ENCODE results near the gene ZNF592. TPM values are rescaled to one million over a fixed set of nuclear protein-coding genes. Genes with fewer than 3 reads are reported as not detected.

The ZNF592 gene
- polyA plus RNA-seq, 1 donor (not counting 4 experiments of a cell fraction or from before 2014, with no cell fraction given): 4.1 TPM

DNA sequence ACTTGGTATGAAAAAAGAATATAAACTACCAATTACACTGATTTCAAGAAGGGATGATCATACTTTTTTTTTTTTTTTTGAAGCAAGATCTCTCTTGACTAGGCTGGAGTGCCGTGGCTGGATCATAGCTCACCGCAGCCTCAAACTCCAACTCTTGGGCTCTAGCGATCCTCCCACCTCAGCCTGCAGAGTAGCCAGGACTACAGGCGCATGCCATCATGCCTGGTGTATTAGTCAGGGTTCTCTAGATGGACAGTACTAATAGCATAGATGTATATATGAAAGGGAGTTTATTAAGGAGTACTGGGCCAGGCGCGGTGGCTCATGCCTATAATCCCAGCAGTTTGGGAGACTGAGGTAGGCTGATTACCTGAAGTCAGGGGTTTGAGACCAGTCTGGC is 21.0 kb upstream of the ZNF592 start:
- H3K79me2 ChIP-seq (ENCODE audit: control insufficient read depth, insufficient read depth, low read length): no peaks in the 10 kb centered on the region
- no peaks in the 10 kb centered on the region for H3K36me3 ChIP-seq (ENCODE audit: control insufficient read depth in 2 of 2, extremely low read depth in 1 of 2, insufficient read depth in 2 of 2, low read length in 2 of 2)
- H2AFZ ChIP-seq (ENCODE audit: control insufficient read depth, low read length): no peak overlapping the region
- no peaks in the 10 kb centered on the region for H3K9me1 ChIP-seq (ENCODE audit: control insufficient read depth, extremely low read depth, insufficient read depth, low read length)
- no peaks in the 10 kb centered on the region for H3K27me3 ChIP-seq (ENCODE audit: control insufficient read depth, extremely low read depth, insufficient read depth, low read length)
- no peak overlapping the region for H3K9ac ChIP-seq (ENCODE audit: control insufficient read depth, extremely low read depth, insufficient read depth, low read length)
- no peaks in the 10 kb centered on the region for H3K9me3 ChIP-seq (ENCODE audit: control insufficient read depth, low read depth, low read length)
- FAIRE-seq (no peak), DNase-seq (ENCODE audit: low read depth, low spot score) (no peak)
- no peak overlapping the region for H3K4me3 ChIP-seq (ENCODE audit: control insufficient read depth in 2 of 3, extremely low read depth in 1 of 3, insufficient read depth in 2 of 3, low read depth in 1 of 3, low read length in 3 of 3)
- H3K4me1 ChIP-seq (ENCODE audit: control insufficient read depth, extremely low read depth, insufficient read depth, low read length): peaks cover 13% of the 10 kb centered on the region
- TF ChIP-seq, protein P1, sequence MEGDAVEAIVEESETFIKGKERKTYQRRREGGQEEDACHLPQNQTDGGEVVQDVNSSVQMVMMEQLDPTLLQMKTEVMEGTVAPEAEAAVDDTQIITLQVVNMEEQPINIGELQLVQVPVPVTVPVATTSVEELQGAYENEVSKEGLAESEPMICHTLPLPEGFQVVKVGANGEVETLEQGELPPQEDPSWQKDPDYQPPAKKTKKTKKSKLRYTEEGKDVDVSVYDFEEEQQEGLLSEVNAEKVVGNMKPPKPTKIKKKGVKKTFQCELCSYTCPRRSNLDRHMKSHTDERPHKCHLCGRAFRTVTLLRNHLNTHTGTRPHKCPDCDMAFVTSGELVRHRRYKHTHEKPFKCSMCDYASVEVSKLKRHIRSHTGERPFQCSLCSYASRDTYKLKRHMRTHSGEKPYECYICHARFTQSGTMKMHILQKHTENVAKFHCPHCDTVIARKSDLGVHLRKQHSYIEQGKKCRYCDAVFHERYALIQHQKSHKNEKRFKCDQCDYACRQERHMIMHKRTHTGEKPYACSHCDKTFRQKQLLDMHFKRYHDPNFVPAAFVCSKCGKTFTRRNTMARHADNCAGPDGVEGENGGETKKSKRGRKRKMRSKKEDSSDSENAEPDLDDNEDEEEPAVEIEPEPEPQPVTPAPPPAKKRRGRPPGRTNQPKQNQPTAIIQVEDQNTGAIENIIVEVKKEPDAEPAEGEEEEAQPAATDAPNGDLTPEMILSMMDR (optimal IDR thresholded peaks at IDR 0.05 in 1 of 3, IDR thresholded peaks at IDR 0.05 in 1 of 3, conservative IDR thresholded peaks at IDR 0.05 in 1 of 3; ENCODE audit: extremely low read depth in 1 of 3, insufficient read depth in 2 of 3, low read length in 3 of 3): no peak
- no peak for TF ChIP-seq EZH2 (IDR thresholded peaks at IDR 0.05; ENCODE audit: low read length)
- dilution Hi-C loops (cut with MboI; ENCODE audit: extremely low pct_ligation_motif_present, low sequenced_read_pairs): no loop called here
- H3K4me2 ChIP-seq (ENCODE audit: control insufficient read depth, extremely low read depth, insufficient read depth, low read depth, low read length): no peak overlapping the region
- H3K27ac ChIP-seq (ENCODE audit: control insufficient read depth, insufficient read depth, low read length): no peak overlapping the region
- H4K20me1 ChIP-seq (ENCODE audit: control insufficient read depth, extremely low read depth, insufficient read depth, low read length): no peaks in the 10 kb centered on the region

DNA sequence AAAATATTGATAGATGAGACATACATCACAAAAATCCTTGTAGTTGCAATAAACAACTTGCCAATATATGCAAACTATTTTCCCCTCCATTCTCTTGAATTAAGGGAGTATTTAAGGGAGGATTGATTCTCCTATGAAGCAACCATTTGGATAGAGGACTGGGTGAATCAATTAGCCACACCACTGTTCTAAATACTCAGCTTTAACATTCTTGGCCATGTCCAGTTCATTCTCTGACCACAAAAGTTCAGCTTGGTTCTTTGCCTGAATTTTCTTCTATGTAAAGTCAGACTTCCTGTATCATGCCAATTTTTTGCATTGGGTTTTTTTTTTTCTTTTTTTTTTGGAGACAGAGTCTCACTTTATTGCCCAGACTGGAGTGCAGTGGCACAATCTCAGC is 16.6 kb upstream of the ZNF592 start:
- no peak for DNase-seq (ENCODE audit: low read depth, low spot score)
- no peaks in the 10 kb centered on the region for H3K79me2 ChIP-seq (ENCODE audit: control insufficient read depth, insufficient read depth, low read length)
- H3K4me3 ChIP-seq (ENCODE audit: control insufficient read depth in 2 of 3, extremely low read depth in 1 of 3, insufficient read depth in 2 of 3, low read depth in 1 of 3, low read length in 3 of 3): no peak overlapping the region
- FAIRE-seq: no peak
- no peaks in the 10 kb centered on the region for H3K9me3 ChIP-seq (ENCODE audit: control insufficient read depth, low read depth, low read length)
- no peak overlapping the region for H2AFZ ChIP-seq (ENCODE audit: control insufficient read depth, low read length)
- peaks cover 15% of the 10 kb centered on the region for H3K4me1 ChIP-seq (ENCODE audit: control insufficient read depth, extremely low read depth, insufficient read depth, low read length)
- H3K36me3 ChIP-seq (ENCODE audit: control insufficient read depth in 2 of 2, extremely low read depth in 1 of 2, insufficient read depth in 2 of 2, low read length in 2 of 2): no peaks in the 10 kb centered on the region
- no peaks in the 10 kb centered on the region for H3K9me1 ChIP-seq (ENCODE audit: control insufficient read depth, extremely low read depth, insufficient read depth, low read length)
- H3K4me2 ChIP-seq (ENCODE audit: control insufficient read depth, extremely low read depth, insufficient read depth, low read depth, low read length): no peak overlapping the region
- no peaks in the 10 kb centered on the region for H4K20me1 ChIP-seq (ENCODE audit: control insufficient read depth, extremely low read depth, insufficient read depth, low read length)
- dilution Hi-C loops (cut with MboI; ENCODE audit: extremely low pct_ligation_motif_present, low sequenced_read_pairs): no loop called here
- no peak for TF ChIP-seq EZH2 (IDR thresholded peaks at IDR 0.05; ENCODE audit: low read length)
- TF ChIP-seq, protein P1 (optimal IDR thresholded peaks at IDR 0.05 in 1 of 3, IDR thresholded peaks at IDR 0.05 in 1 of 3, conservative IDR thresholded peaks at IDR 0.05 in 1 of 3; ENCODE audit: extremely low read depth in 1 of 3, insufficient read depth in 2 of 3, low read length in 3 of 3): no peak
- no peak overlapping the region for H3K27ac ChIP-seq (ENCODE audit: control insufficient read depth, insufficient read depth, low read length)
- H3K27me3 ChIP-seq (ENCODE audit: control insufficient read depth, extremely low read depth, insufficient read depth, low read length): no peaks in the 10 kb centered on the region
- H3K9ac ChIP-seq (ENCODE audit: control insufficient read depth, extremely low read depth, insufficient read depth, low read length): no peak overlapping the region

Data from keratinocyte (primary cell).